Activated T-helper 2 cell treated with anti-CD3 and anti-CD28 coated beads, Interferon-gamma antibody, Interleukin-2, Interleukin-4, amounts not matched to agents 10 μg/mL and 5 μg/mL and 100 μg/mL, durations not matched to agents 14 hours and 24 hours and 36 hours (primary cell): ENCODE data around the gene CCDC157. TPM values are rescaled to one million over a fixed set of nuclear protein-coding genes. Genes with fewer than 3 reads are reported as not detected.

ENCODE experiments used
- DNase-seq: peaks from one replicate; pipeline ENCODE4 v3.0.0; 2021; ENCODE audit warnings: low spot score
- H3K27ac Mint-ChIP-seq: one replicate; pipeline ENCODE4 v1.8.0; 2021; ENCODE audit warnings: mixed read lengths
- H3K27me3 Mint-ChIP-seq: one replicate; pipeline ENCODE4 v1.8.0; 2021; ENCODE audit warnings: low read depth, mixed read lengths
- H3K36me3 Mint-ChIP-seq: one replicate; pipeline ENCODE4 v1.8.0; 2021; ENCODE audit warnings: low read depth, mixed read lengths
- H3K4me1 Mint-ChIP-seq: one replicate; pipeline ENCODE4 v1.8.0; 2021; ENCODE audit warnings: low read depth, mixed read lengths
- H3K4me3 Mint-ChIP-seq: one replicate; pipeline ENCODE4 v1.8.0; 2021; ENCODE audit warnings: low read depth, mild to moderate bottlenecking, moderate library complexity, mixed read lengths
- H3K9me3 Mint-ChIP-seq: one replicate; pipeline ENCODE4 v1.8.0; 2021; ENCODE audit warnings: mixed read lengths
- intact Hi-C: fragments of 100-400 bp; cut with micrococcal nuclease; formaldehyde crosslinking; loops from one replicate; pipeline ENCODE4 v1.15.1; 2023
- total RNA-seq: library from RNA; stranded (reverse); gene quantifications from 2 replicates; pipeline ENCODE4 v1.2.3, GENCODE V29; 2022

CCDC157 gene
- total RNA-seq, 1 donor from 2014 or later = 3.2 TPM

- H3K27me3 Mint-ChIP-seq = no peaks in the 10 kb centered on the region
- intact Hi-C loops = loop anchor here (1.0 to 10.0 kb wide), 8 partner anchors 23 to 874 kb away; partner anchors contain the start of genes ASCC2, PES1, PIK3IP1 and SEC14L2
- H3K9me3 Mint-ChIP-seq = no peaks in the 10 kb centered on the region
- H3K4me1 Mint-ChIP-seq = peaks cover 43% of the 10 kb centered on the region
- DNase-seq = no peak
- peaks cover 73% of the 10 kb centered on the region for H3K36me3 Mint-ChIP-seq
- H3K27ac Mint-ChIP-seq = peak overlapping the region; percentile 87
- peak overlapping the region; percentile 66 for H3K4me3 Mint-ChIP-seq
Observed at GRCh38 chr22:30420347-30421125, 63.7 kb downstream of the CCDC157 start.

DNA sequence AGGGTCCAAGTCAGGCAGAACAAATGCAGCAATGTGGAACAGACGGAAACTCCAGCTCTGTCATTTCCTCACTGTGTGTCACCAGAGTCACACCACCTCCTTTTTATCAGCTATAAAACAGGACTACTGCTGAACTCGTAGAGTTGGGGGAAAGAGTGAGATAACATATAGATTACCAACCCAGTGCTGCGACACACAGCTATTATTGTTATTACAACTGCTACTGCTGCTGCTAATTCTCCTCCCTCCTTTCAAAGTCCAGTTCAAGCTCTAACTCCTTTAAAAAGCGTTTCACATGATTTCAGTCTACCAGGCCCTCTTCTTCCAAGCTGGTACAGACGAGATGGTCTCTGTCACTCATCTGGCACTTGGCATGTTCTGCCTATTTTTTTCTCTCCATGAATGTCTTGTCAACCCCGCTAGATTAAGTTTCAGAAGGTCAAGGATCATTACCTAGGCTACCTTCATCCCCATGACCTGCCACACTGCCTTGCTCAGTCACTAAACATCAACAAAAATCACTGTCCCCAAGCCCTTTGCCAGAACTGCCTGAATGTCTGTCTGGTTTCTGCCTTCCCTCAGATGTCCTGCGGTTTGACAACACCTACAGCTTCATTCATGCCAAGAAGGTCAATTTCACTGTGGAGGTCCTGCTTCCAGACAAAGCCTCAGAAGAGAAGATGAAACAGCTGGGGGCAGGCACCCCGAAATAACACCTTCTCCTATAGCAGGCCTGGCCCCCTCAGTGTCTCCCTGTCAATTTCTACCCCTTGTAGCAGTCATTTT is 65.1 kb downstream of the CCDC157 start:
- no peaks in the 10 kb centered on the region for H3K27me3 Mint-ChIP-seq
- H3K4me1 Mint-ChIP-seq = peaks cover 49% of the 10 kb centered on the region
- peaks cover 64% of the 10 kb centered on the region for H3K36me3 Mint-ChIP-seq
- peak overlapping the region; percentile 99 for H3K27ac Mint-ChIP-seq
- H3K9me3 Mint-ChIP-seq = no peaks in the 10 kb centered on the region
- peak overlapping the region; percentile 95 for H3K4me3 Mint-ChIP-seq
- no peak for DNase-seq
- intact Hi-C loops = loop anchor here (1.0 to 10.0 kb wide), 8 partner anchors 25 to 873 kb away; partner anchors contain the start of genes ASCC2, PES1, PIK3IP1 and SEC14L2

DNA sequence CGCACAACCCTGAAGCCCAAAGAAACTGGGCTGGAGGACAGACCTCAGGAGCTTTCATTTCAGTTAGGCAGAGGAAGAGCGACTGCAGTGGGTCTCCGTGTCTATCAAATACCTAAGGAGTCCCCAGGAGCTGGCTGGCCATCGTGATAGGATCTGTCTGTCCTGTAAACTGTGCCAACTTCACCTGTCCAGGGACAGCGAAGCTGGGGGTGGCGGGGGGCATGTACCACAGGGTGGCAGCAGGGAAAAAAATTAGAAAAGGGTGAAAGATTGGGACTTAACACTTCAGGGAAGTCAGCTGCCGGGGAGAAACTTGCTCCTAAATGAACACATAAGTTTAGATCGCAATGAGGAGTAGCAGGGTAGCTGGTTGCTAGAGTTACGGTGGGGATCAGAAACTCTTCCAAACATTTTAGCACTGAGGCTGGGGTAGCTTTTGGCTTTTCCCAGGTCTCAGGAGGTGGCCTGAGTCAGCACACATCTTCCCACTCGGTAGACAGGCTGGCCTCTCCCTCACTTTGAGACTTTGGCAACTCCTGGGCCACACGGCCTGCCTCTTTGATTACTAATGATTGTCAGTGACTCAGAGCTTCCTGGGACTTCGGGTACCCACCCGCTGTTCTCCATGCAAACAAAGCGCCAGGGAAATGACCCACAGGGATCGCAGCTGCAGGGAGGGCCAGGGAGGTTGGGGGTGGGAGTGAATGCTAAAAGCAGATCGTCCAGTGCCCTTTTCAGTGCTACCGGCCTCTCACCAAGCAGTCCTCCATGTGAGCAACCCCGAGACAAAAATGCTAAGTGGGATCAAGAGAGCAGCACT is 65.9 kb downstream of the CCDC157 start:
- H3K36me3 Mint-ChIP-seq = peaks cover 64% of the 10 kb centered on the region
- intact Hi-C loops = loop anchor here (5.0 to 10.0 kb wide), 7 partner anchors 95 to 872 kb away; partner anchors contain the start of genes ASCC2, PES1, PIK3IP1 and TBC1D10A

DNA sequence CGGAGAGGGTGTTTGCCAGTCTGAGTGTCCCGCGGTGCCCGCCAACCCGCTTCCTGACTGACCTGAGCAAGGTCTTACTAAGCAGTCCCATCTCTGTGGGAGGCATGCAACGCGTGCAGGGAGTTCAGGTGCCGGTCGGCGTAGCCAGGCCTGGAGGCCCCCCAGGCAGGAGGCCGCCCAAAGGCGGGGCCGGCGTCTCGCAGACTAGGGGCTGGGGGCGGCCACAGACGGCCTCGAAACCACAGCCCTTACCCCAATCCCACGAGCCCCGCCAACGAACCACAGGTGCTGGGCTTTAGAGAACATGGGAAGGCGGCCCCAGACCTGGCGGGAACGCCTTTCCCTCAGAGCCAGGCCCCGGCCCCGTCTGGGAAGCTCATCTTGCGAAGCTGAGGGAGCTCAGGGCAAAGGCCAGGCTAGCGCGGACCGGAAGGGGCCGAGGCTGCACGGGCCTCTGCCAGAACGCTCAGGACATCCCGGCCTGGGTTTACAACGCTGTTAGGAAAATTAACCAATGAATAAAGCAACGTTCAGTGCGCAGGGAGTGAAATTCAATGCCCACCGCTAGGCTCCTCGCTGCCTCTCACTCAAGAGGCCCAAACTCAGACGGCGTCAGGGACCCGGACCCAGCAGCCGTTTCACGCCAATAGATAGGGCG is 66.6 kb downstream of the CCDC157 start:
- peak overlapping the region; percentile 99 for H3K27ac Mint-ChIP-seq
- no peaks in the 10 kb centered on the region for H3K27me3 Mint-ChIP-seq
- H3K4me3 Mint-ChIP-seq = peak overlapping the region; percentile 95
- H3K36me3 Mint-ChIP-seq = peaks cover 62% of the 10 kb centered on the region
- intact Hi-C loops = loop anchor here (5.0 to 10.0 kb wide), 7 partner anchors 96 to 871 kb away; partner anchors contain the start of genes ASCC2, PES1, PIK3IP1 and TBC1D10A
- H3K4me1 Mint-ChIP-seq = peaks cover 57% of the 10 kb centered on the region
- H3K9me3 Mint-ChIP-seq = no peaks in the 10 kb centered on the region
- DNase-seq = no peak

More for the DNA sequence above, 65.9 kb downstream of the CCDC157 start:
- peak overlapping the region; percentile 99 for H3K27ac Mint-ChIP-seq
- DNase-seq = peak; percentile 16
- no peaks in the 10 kb centered on the region for H3K9me3 Mint-ChIP-seq
- peaks cover 55% of the 10 kb centered on the region for H3K4me1 Mint-ChIP-seq
- H3K27me3 Mint-ChIP-seq = no peaks in the 10 kb centered on the region
- H3K4me3 Mint-ChIP-seq = peak overlapping the region; percentile 95

- Mint-ChIP-seq H3K27ac (peak overlapping the region; percentile 99), H3K4me3 (peak overlapping the region; percentile 95), H3K36me3 (peaks cover 62% of the 10 kb centered on the region), H3K9me3 (no peaks in the 10 kb centered on the region), H3K4me1 (peaks cover 57% of the 10 kb centered on the region), H3K27me3 (no peaks in the 10 kb centered on the region)
- intact Hi-C loops = loop anchor here (1.0 to 10.0 kb wide), 11 partner anchors 11 to 871 kb away; partner anchors contain the start of genes ASCC2, CASTOR1, PES1 and PIK3IP1
- peak; percentile 98 for DNase-seq
Observed at GRCh38 chr22:30423959-30424533, 67.2 kb downstream of the CCDC157 start.

DNA sequence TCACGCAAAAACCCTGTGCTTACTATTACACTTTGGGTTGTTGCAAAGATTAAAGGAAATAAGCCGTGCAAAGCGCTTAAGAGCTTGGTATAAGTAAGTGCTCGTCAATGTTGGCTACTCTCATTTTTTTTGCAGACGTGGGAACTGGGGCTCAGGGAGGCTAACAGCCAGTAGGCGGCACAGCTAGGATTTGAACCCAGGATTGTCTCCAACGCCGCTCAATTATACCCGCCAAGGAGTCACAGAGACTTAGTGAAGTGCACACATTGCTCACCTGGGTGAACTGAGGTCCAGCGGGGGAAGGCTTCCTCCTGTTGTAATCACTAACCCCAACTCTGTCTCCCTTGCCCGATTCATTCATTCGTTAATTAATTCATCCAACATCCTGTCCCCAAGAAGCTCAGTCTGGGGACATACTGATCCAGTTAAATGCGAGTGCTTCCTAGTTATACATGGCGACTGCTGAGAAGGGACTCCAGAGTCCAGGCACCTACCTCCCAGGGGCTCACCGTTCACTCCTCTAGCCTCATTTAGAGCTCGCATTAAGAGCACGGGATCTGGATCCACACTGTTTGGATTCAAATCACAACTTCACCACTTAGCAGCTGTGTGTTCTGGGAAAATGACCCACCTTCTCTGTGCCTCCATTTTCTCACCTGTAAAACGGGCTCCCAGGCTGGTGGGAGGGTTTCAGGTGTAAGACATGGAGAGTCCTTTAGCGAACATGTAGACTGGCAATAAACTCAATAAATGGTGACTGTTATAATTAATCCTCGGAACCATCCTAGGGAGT is 67.9 kb downstream of the CCDC157 start:
- Mint-ChIP-seq H3K27ac (peak overlapping the region; percentile 99), H3K4me1 (peaks cover 55% of the 10 kb centered on the region), H3K36me3 (peaks cover 60% of the 10 kb centered on the region), H3K9me3 (no peaks in the 10 kb centered on the region), H3K4me3 (peak overlapping the region; percentile 95), H3K27me3 (no peaks in the 10 kb centered on the region)
- DNase-seq = peak; percentile 37
- intact Hi-C loops = loop anchor here (1.0 to 10.0 kb wide), 11 partner anchors 11 to 870 kb away; partner anchors contain the start of genes ASCC2, CASTOR1, PES1 and PIK3IP1

DNA sequence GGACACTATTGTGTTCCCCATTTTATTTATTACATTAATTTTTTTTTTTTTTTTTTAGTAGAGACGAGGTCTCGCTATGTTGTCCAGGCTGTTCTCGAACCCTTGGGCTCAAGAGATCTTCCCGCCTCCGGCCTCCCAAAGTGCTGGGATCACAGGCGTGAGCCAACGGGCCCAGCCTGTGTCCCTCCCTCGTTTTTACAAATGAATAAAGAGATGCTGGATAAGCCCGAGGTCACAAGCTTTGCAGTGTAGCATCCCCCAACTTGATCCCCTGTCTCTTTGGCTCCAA is 68.5 kb downstream of the CCDC157 start:
- intact Hi-C loops = loop anchor here (10.0 kb wide), 3 partner anchors 320 to 870 kb away; partner anchors contain the start of genes ASCC2 and PIK3IP1
- peak overlapping the region; percentile 95 for H3K4me3 Mint-ChIP-seq
- DNase-seq = no peak
- H3K27me3 Mint-ChIP-seq = no peaks in the 10 kb centered on the region
- peaks cover 59% of the 10 kb centered on the region for H3K36me3 Mint-ChIP-seq
- H3K27ac Mint-ChIP-seq = peak overlapping the region; percentile 93
- H3K9me3 Mint-ChIP-seq = no peaks in the 10 kb centered on the region
- peaks cover 53% of the 10 kb centered on the region for H3K4me1 Mint-ChIP-seq

DNA sequence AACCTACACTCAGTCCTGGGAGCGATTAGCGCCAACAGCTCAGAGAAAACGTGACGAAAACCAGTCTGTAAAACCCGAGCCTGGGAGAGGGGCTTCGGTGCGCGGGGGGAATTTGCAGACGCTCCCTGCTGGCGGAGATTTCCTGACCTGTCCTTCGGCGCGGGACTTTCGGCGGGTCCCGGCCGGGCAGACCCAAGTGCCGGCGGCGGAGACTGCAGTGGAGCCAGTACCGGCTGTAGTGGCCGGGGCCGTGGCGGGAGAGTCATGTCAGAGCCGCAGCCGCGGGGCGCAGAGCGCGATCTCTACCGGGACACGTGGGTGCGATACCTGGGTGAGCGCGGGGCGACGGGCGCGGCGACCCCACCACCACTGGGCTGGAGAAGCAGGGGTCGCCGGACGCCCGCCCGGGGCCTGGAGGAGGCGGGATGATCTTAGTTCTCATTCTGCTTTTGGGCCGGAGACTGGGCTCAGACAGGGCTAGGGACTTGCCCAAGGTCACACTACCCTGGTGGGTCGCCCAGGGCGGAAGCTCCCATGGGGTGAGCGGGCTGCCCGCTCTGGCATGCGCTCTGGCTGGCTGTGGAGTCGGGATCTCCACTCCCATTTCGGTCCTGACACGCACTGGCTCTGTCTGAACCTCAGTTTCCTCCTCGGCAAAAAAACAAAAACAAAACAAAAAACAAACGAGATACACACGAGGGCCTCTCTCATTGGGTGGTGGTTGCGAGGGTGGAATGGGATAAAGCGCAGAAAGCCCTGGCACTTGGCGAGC is 69.0 kb downstream of the CCDC157 start, which contains the start of gene MTFP1:
Gene MTFP1, plus strand, starts transcription at position 153 of the 772 bp plus-strand sequence. Its CDS starts 112 bp downstream, at position 265.
- Mint-ChIP-seq H3K9me3 (no peaks in the 10 kb centered on the region), H3K36me3 (peaks cover 56% of the 10 kb centered on the region), H3K27ac (peak within 1 kb of the TSS; percentile 99), H3K27me3 (no peaks in the 10 kb centered on the region), H3K4me1 (peaks cover 48% of the 10 kb centered on the region), H3K4me3 (peak within 1 kb of the TSS; percentile 95)
- intact Hi-C loops = loop anchor here (2.0 to 10.0 kb wide), 4 partner anchors 69 to 869 kb away; partner anchors contain the start of genes ASCC2, CCDC157, PIK3IP1 and SF3A1
- peak; percentile 38 for DNase-seq
